ENCODE measurements around the gene ZFP36L1.

- TF ChIP-seq CTCF (IDR thresholded peaks at IDR 0.05; ENCODE audit: low read length), result no peak
- no peak for TF ChIP-seq EZH2 (IDR thresholded peaks at IDR 0.05; ENCODE audit: borderline replicate concordance, low read length)
Measured at GRCh38 chr14:68748691-68749090, 44.2 kb downstream of the ZFP36L1 start.

All from OCI-LY1 (cell line).